ENCODE data around the gene AKR1A1.

The AKR1A1 gene

DNA sequence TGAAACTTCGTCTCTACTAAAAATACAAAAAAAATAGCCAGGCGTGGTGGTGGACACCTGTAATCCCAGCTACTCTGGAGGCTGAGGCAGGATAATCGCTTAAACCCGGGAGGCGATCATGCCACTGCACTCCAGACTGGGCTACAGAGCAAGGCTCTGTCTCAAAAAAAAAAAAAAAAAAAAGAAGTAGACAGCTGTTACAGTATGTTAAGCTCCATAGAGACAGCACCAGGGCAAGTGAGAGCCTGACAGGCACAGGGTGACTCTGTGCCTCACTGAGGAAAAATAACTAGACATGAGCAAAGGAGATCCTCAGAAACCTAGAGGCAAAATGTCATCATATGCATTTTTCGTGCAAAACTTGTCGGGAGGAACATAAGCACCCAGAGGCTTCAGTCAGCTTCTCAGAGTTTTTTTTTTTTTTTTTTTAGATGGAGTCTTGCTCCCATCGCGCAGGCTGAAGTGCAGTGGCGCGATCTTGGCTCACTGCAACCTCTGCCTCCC, 19.9 kb upstream of the AKR1A1 start:
- DNase-seq (ENCODE audit: low read depth in 1 of 2, low spot score in 1 of 2) = no peak
- TF ChIP-seq GABPA (IDR thresholded peaks at IDR 0.05; ENCODE audit: low read depth) = no peak
- TF ChIP-seq, protein P1, sequence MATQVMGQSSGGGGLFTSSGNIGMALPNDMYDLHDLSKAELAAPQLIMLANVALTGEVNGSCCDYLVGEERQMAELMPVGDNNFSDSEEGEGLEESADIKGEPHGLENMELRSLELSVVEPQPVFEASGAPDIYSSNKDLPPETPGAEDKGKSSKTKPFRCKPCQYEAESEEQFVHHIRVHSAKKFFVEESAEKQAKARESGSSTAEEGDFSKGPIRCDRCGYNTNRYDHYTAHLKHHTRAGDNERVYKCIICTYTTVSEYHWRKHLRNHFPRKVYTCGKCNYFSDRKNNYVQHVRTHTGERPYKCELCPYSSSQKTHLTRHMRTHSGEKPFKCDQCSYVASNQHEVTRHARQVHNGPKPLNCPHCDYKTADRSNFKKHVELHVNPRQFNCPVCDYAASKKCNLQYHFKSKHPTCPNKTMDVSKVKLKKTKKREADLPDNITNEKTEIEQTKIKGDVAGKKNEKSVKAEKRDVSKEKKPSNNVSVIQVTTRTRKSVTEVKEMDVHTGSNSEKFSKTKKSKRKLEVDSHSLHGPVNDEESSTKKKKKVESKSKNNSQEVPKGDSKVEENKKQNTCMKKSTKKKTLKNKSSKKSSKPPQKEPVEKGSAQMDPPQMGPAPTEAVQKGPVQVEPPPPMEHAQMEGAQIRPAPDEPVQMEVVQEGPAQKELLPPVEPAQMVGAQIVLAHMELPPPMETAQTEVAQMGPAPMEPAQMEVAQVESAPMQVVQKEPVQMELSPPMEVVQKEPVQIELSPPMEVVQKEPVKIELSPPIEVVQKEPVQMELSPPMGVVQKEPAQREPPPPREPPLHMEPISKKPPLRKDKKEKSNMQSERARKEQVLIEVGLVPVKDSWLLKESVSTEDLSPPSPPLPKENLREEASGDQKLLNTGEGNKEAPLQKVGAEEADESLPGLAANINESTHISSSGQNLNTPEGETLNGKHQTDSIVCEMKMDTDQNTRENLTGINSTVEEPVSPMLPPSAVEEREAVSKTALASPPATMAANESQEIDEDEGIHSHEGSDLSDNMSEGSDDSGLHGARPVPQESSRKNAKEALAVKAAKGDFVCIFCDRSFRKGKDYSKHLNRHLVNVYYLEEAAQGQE (IDR thresholded peaks at IDR 0.05; ENCODE audit: insufficient replicate concordance, low read depth) = no peak
- TF ChIP-seq SPI1 (IDR thresholded peaks at IDR 0.05; ENCODE audit: borderline replicate concordance, low read depth) = no peak
- no peak overlapping the region for H3K4me3 ChIP-seq (replicated peaks; ENCODE audit: insufficient read depth, low read length)
- H3K27ac ChIP-seq (replicated peaks) = no peak overlapping the region
- H3K27me3 ChIP-seq (ENCODE audit: insufficient read depth, poor library complexity, severe bottlenecking) = no peaks in the 10 kb centered on the region

DNA sequence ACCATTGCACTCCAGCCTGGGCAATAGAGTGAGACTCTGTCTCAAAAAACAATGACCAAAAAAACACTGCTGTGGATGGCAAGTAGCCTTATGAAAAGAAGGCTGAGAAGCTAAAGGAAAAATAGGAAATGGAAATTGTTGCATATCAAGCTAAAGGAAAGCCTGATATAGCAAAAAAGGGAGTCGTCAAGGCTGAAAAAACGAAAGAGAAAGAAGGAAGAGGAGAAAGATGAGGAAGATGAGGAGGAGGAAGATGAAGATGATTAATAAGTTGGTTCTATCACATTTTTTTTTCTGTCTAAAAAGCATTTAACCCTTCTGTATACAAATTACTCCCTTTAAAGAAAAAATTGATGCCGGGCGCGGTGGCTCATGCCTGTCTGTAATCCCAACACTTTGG, 18.8 kb upstream of the AKR1A1 start:
- H3K27me3 ChIP-seq (ENCODE audit: insufficient read depth, poor library complexity, severe bottlenecking) = no peaks in the 10 kb centered on the region
- no peak overlapping the region for H3K4me3 ChIP-seq (replicated peaks; ENCODE audit: insufficient read depth, low read length)
- H3K27ac ChIP-seq (replicated peaks) = no peak overlapping the region
- DNase-seq (ENCODE audit: low read depth in 1 of 2, low spot score in 1 of 2) = no peak
- TF ChIP-seq, protein P1 (IDR thresholded peaks at IDR 0.05; ENCODE audit: insufficient replicate concordance, low read depth) = no peak
- TF ChIP-seq SPI1 (IDR thresholded peaks at IDR 0.05; ENCODE audit: borderline replicate concordance, low read depth) (no peak), POLR2AphosphoS5 (IDR thresholded peaks at IDR 0.05; ENCODE audit: low read depth) (no peak), GABPA (IDR thresholded peaks at IDR 0.05; ENCODE audit: low read depth) (no peak)
- TF ChIP-seq, protein P2, sequence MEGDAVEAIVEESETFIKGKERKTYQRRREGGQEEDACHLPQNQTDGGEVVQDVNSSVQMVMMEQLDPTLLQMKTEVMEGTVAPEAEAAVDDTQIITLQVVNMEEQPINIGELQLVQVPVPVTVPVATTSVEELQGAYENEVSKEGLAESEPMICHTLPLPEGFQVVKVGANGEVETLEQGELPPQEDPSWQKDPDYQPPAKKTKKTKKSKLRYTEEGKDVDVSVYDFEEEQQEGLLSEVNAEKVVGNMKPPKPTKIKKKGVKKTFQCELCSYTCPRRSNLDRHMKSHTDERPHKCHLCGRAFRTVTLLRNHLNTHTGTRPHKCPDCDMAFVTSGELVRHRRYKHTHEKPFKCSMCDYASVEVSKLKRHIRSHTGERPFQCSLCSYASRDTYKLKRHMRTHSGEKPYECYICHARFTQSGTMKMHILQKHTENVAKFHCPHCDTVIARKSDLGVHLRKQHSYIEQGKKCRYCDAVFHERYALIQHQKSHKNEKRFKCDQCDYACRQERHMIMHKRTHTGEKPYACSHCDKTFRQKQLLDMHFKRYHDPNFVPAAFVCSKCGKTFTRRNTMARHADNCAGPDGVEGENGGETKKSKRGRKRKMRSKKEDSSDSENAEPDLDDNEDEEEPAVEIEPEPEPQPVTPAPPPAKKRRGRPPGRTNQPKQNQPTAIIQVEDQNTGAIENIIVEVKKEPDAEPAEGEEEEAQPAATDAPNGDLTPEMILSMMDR (IDR thresholded peaks at IDR 0.05; ENCODE audit: insufficient read depth, low read length) = no peak

DNA sequence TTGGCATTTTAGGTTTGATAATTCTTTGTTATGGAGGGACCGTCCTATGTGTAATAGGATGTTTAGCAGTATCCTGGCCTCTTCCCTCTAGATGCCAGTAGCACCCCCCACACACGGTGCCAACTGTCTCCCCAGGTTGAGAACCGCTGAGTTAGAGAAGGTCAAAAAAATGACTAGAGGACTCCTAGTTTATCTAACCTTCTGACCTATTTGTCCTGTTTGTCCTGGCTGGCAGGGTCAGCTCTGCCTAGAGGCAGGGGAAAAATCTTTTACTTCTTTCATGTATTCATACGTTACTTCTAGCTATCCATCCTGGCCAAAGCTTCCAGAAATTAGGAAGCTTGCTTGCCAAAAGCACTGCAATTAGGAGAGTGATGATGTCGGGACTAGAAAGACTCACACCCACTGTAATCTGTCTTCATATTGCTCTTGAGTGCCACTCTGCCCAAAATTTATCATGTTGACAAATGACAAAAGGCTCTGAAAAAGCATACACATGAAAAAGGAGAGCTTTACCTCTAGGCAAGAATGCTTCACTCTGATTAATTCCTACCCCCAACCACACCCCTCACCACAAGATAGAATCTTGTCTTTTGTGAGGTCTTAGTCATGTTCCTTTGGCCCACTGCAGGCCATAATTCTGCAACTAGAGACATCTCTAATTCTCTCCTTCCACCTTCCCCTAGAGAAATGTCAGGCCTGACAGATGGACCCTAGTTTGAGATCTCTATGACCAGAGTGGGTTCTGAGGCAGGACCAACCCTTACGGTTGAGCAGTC, 14.4 kb upstream of the AKR1A1 start:
- Histone ChIP-seq H3K27me3 (ENCODE audit: insufficient read depth, poor library complexity, severe bottlenecking) (no peaks in the 10 kb centered on the region), H3K27ac (replicated peaks) (no peak overlapping the region), H3K4me3 (replicated peaks; ENCODE audit: insufficient read depth, low read length) (no peak overlapping the region)
- TF ChIP-seq, protein P1 (IDR thresholded peaks at IDR 0.05; ENCODE audit: insufficient replicate concordance, low read depth) = no peak
- no peak for TF ChIP-seq SPI1 (IDR thresholded peaks at IDR 0.05; ENCODE audit: borderline replicate concordance, low read depth)
- TF ChIP-seq, protein P2 (IDR thresholded peaks at IDR 0.05; ENCODE audit: insufficient read depth, low read length) = no peak
- no peak for TF ChIP-seq GABPA (IDR thresholded peaks at IDR 0.05; ENCODE audit: low read depth)
- no peak for TF ChIP-seq POLR2AphosphoS5 (IDR thresholded peaks at IDR 0.05; ENCODE audit: low read depth)
- DNase-seq (ENCODE audit: low read depth in 1 of 2, low spot score in 1 of 2) = no peak
